ENCODE data around the gene EFL1. TPM values are rescaled to one million over a fixed set of nuclear protein-coding genes. Genes with fewer than 3 reads are reported as not detected.

EFL1 gene
- total and polyA plus RNA-seq, 2 of the 8 experiments (the other 6 are each of a cell fraction or from before 2014, with no cell fraction given) = 10.8 to 31.5 TPM

- H3K4me2 ChIP-seq (ENCODE audit: insufficient read depth in 1 of 2, low read depth in 2 of 2, low read length in 2 of 2) = no peak overlapping the region
- no peaks in the 10 kb centered on the region for H3K36me3 ChIP-seq (ENCODE audit: control insufficient read depth in 2 of 4, insufficient read depth in 4 of 4, low read length in 3 of 4)
- H2AK5ac ChIP-seq (ENCODE audit: low read depth, low read length) = no peak overlapping the region
- ChIA-PET CTCF (ENCODE audit: partially characterized antibody) (interaction anchor here (0.6 to 1.1 kb wide), 8 partner anchors 9 to 651 kb away, joined by 3 to 8 read pairs (median 4); no protein-coding TSS in a partner anchor), POLR2A (ENCODE audit: partially characterized antibody) (no interaction called here)
- no peaks in the 10 kb centered on the region for H3K23me2 ChIP-seq (ENCODE audit: low read depth, low read length)
- no peak overlapping the region for H3K23ac ChIP-seq (ENCODE audit: insufficient read length)
- H3K79me1 ChIP-seq (ENCODE audit: low read depth, low read length) = no peaks in the 10 kb centered on the region
- H3K18ac ChIP-seq (ENCODE audit: extremely low read depth, low read length) = no peak overlapping the region
- H2BK15ac ChIP-seq (ENCODE audit: low read length) = no peak overlapping the region
- H3K56ac ChIP-seq (replicated peaks; ENCODE audit: insufficient read length, low read depth, low read length) = no peak overlapping the region
- H2AFZ ChIP-seq (ENCODE audit: low read length) = no peak overlapping the region
- H3K4ac ChIP-seq (replicated peaks; ENCODE audit: insufficient read length, low read depth, low read length) = no peak overlapping the region
- H2BK5ac ChIP-seq (ENCODE audit: low read depth, low read length) = no peak overlapping the region
- no peaks in the 10 kb centered on the region for H3K27me3 ChIP-seq (replicated peaks in 1 of 4; ENCODE audit: control insufficient read depth in 3 of 4, extremely low read depth in 1 of 4, insufficient read depth in 3 of 4, low read length in 3 of 4)
- no peak overlapping the region for H2BK120ac ChIP-seq (replicated peaks; ENCODE audit: low read depth, low read length)
- no peaks in the 10 kb centered on the region for H3K79me2 ChIP-seq (ENCODE audit: control insufficient read depth in 1 of 2, insufficient read depth in 2 of 2, low read length in 2 of 2)
- no peaks in the 10 kb centered on the region for H3K4me1 ChIP-seq (replicated peaks in 1 of 4; ENCODE audit: control insufficient read depth in 3 of 4, insufficient read depth in 4 of 4, low read length in 3 of 4)
- H3K14ac ChIP-seq (ENCODE audit: insufficient read length) = no peak overlapping the region
- no peak overlapping the region for H4K5ac ChIP-seq (ENCODE audit: insufficient read length, low read depth, low read length)
- no peak overlapping the region for H4K8ac ChIP-seq (ENCODE audit: extremely low read depth, insufficient read depth, low read length)
- peaks cover 0 to 2% of the 10 kb centered on the region in 2 experiments for H4K20me1 ChIP-seq (replicated peaks in 1 of 2; ENCODE audit: control insufficient read depth in 1 of 2, insufficient read depth in 2 of 2, low read length in 2 of 2)
- H2BK20ac ChIP-seq (ENCODE audit: low read length) = no peak overlapping the region
- H3K4me3 ChIP-seq (ENCODE audit: extremely low read depth in 1 of 4, insufficient read depth in 2 of 4, low read depth in 3 of 4, low read length in 4 of 4) = no peak overlapping the region
- no peak overlapping the region for H3K27ac ChIP-seq (ENCODE audit: low read depth, low read length)
- DNase-seq (ENCODE audit: low read depth in 1 of 2, low spot score in 2 of 2) (peak; percentile 21 to 81), FAIRE-seq (peak; percentile 97)
- WGBS, 2 experiments (ENCODE audit: extremely low coverage in 1 of 2, insufficient coverage in 1 of 2, insufficient read length in 1 of 2, insufficient replicate concordance in 2 of 2, low coverage in 1 of 2, low lambda C conversion rate in 2 of 2, missing lambda C conversion rate in 1 of 2) = 66% methylated on average over 8 of the region's 8 CpGs; no CpG with 5 or more reads in 1 of the 2 experiments
- no peak overlapping the region for H3K9ac ChIP-seq (replicated peaks in 1 of 4; ENCODE audit: extremely low read depth in 1 of 4, low read depth in 3 of 4, low read length in 3 of 4)
- H2BK12ac ChIP-seq (ENCODE audit: low read depth, low read length) = no peak overlapping the region
- no peaks in the 10 kb centered on the region for H3K9me3 ChIP-seq (ENCODE audit: insufficient read depth in 2 of 2, low read depth in 1 of 2, low read length in 1 of 2)
- no peak overlapping the region for H4K91ac ChIP-seq (replicated peaks; ENCODE audit: insufficient read length, low read length)
- no peak for TF ChIP-seq SP1 (IDR thresholded peaks at IDR 0.05; ENCODE audit: low read depth, low read length)
- no peak for TF ChIP-seq EZH2 (IDR thresholded peaks at IDR 0.05; ENCODE audit: low read depth, low read length, severe bottlenecking)
- no peak for TF ChIP-seq JUN (IDR thresholded peaks at IDR 0.05; ENCODE audit: low read depth, low read length)
- TF ChIP-seq TBP (IDR thresholded peaks at IDR 0.05; ENCODE audit: low read depth, low read length) = no peak
- 0 out of 2 replicates have a peak, but pooled peaks have one; percentile 20 for TF ChIP-seq CEBPB (IDR thresholded peaks at IDR 0.05; ENCODE audit: low read depth, low read length)
- no peak for TF ChIP-seq SAP30 (IDR thresholded peaks at IDR 0.05; ENCODE audit: insufficient read depth, insufficient replicate concordance, low read length)
- no peak for TF ChIP-seq SUZ12 (IDR thresholded peaks at IDR 0.05; ENCODE audit: low read length)
- no peak for TF ChIP-seq USF2 (IDR thresholded peaks at IDR 0.05; ENCODE audit: low read length)
- TF ChIP-seq TCF12 (IDR thresholded peaks at IDR 0.05; ENCODE audit: low read depth, low read length) = no peak
- TF ChIP-seq KDM4A (IDR thresholded peaks at IDR 0.05; ENCODE audit: low read depth, low read length, severe bottlenecking) = no peak
- TF ChIP-seq SRF (IDR thresholded peaks at IDR 0.05; ENCODE audit: low read depth, low read length) = no peak
- TF ChIP-seq ZNF274 (IDR thresholded peaks at IDR 0.05; ENCODE audit: borderline replicate concordance, extremely low read depth, low read length) = no peak
Observed at GRCh38 chr15:82197733-82198594, 64.6 kb downstream of the EFL1 start.
